Osteoblast (primary cell): Measurements from ENCODE around the gene BCAS3. TPM values are rescaled to one million over a fixed set of nuclear protein-coding genes. Genes with fewer than 3 reads are reported as not detected.

Source experiments
- DNase-seq: peaks from one replicate; pipeline ENCODE4 v3.0.0; 2011; ENCODE audit warnings: low spot score, mixed read lengths; ENCODE audit not compliant: insufficient read length; ENCODE audit errors: missing footprints
- H2AFZ ChIP-seq: 2 replicates; pipeline ENCODE4 v1.6.0; 2011; ENCODE audit warnings: mild to moderate bottlenecking, low read length
- H3K27ac ChIP-seq: 2 replicates; pipeline ENCODE4 v1.5.1; 2011; ENCODE audit warnings: mild to moderate bottlenecking, low read depth, low read length, moderate library complexity
- H3K27me3 ChIP-seq: 2 replicates; pipeline ENCODE4 v1.6.0; 2012; ENCODE audit warnings: mild to moderate bottlenecking, control low read depth, inconsistent platforms, low read length, moderate library complexity; ENCODE audit not compliant: insufficient read depth
- H3K36me3 ChIP-seq: 2 replicates; pipeline ENCODE4 v1.5.1; 2011; ENCODE audit warnings: mild to moderate bottlenecking, low read length, control low read depth, moderate library complexity; ENCODE audit not compliant: insufficient read depth
- H3K4me1 ChIP-seq: 2 replicates; pipeline ENCODE4 v1.5.1; 2011; ENCODE audit warnings: mild to moderate bottlenecking, low read length, control low read depth, moderate library complexity; ENCODE audit not compliant: insufficient read depth
- H3K4me2 ChIP-seq: 2 replicates; pipeline ENCODE4 v1.6.0; 2011; ENCODE audit warnings: mild to moderate bottlenecking, low read length; ENCODE audit not compliant: insufficient read depth
- H3K4me3 ChIP-seq: fragments of 200-600 bp; sonication (generic); 3 replicates; pipeline ENCODE4 v1.5.1; 2012; ENCODE audit warnings: mild to moderate bottlenecking, low read length, inconsistent platforms; ENCODE audit not compliant: insufficient read depth
- H3K79me2 ChIP-seq: 2 replicates; pipeline ENCODE4 v1.6.0; 2012; ENCODE audit warnings: mild to moderate bottlenecking, low read length, control low read depth, inconsistent platforms; ENCODE audit not compliant: insufficient read depth
- H3K9me3 ChIP-seq: 2 replicates; pipeline ENCODE4 v1.5.1; 2011; ENCODE audit warnings: low read depth, low read length, control low read depth
- H4K20me1 ChIP-seq: 2 replicates; pipeline ENCODE4 v1.6.0; 2012; ENCODE audit warnings: mild to moderate bottlenecking, low read length, control low read depth; ENCODE audit not compliant: insufficient read depth
- total RNA-seq: library from RNA; depleted of rRNA; stranded (reverse); fragments of >200 nt; gene quantifications from 2 replicates; pipeline ENCODE4 v1.2.3, GENCODE V29; 2012
- TF ChIP-seq, protein P1 (sequence below): IDR thresholded peaks from 2 replicates; pipeline ENCODE4 v1.5.1; 2011; ENCODE audit warnings: mild to moderate bottlenecking, low read depth, low read length, moderate library complexity; ENCODE audit errors: extremely low read depth

The BCAS3 gene
- total RNA-seq, 1 donor = 31.5 TPM

DNA sequence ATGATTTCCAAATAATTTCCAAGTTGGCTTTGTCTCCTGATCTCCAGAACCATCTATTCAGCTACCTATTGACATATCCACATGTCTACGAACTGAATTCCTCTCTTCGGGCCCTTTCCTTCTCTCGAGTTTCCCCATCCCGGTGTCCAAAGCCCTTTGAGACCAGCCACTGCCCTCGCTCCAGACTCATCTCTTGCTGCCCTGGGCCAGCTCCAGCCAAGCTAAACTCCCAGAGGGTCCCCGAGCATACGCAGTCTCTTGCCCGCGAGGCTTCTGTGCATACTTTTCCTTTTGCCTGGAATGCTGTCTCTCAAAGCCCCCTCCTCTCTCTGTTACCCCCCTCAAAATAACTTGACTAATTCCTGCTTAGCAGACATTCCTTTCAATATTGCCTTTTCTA lies 694.8 kb downstream of the BCAS3 start:
- no peak overlapping the region for H2AFZ ChIP-seq
- no peaks in the 10 kb centered on the region for H3K27me3 ChIP-seq
- H3K9me3 ChIP-seq = no peaks in the 10 kb centered on the region
- H3K79me2 ChIP-seq = no peaks in the 10 kb centered on the region
- no peaks in the 10 kb centered on the region for H3K36me3 ChIP-seq
- TF ChIP-seq, protein P1, sequence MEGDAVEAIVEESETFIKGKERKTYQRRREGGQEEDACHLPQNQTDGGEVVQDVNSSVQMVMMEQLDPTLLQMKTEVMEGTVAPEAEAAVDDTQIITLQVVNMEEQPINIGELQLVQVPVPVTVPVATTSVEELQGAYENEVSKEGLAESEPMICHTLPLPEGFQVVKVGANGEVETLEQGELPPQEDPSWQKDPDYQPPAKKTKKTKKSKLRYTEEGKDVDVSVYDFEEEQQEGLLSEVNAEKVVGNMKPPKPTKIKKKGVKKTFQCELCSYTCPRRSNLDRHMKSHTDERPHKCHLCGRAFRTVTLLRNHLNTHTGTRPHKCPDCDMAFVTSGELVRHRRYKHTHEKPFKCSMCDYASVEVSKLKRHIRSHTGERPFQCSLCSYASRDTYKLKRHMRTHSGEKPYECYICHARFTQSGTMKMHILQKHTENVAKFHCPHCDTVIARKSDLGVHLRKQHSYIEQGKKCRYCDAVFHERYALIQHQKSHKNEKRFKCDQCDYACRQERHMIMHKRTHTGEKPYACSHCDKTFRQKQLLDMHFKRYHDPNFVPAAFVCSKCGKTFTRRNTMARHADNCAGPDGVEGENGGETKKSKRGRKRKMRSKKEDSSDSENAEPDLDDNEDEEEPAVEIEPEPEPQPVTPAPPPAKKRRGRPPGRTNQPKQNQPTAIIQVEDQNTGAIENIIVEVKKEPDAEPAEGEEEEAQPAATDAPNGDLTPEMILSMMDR = no peak
- no peak overlapping the region for H3K4me3 ChIP-seq
- no peak overlapping the region for H3K27ac ChIP-seq
- no peaks in the 10 kb centered on the region for H3K4me1 ChIP-seq
- DNase-seq = no peak
- H3K4me2 ChIP-seq = no peak overlapping the region
- no peaks in the 10 kb centered on the region for H4K20me1 ChIP-seq

DNA sequence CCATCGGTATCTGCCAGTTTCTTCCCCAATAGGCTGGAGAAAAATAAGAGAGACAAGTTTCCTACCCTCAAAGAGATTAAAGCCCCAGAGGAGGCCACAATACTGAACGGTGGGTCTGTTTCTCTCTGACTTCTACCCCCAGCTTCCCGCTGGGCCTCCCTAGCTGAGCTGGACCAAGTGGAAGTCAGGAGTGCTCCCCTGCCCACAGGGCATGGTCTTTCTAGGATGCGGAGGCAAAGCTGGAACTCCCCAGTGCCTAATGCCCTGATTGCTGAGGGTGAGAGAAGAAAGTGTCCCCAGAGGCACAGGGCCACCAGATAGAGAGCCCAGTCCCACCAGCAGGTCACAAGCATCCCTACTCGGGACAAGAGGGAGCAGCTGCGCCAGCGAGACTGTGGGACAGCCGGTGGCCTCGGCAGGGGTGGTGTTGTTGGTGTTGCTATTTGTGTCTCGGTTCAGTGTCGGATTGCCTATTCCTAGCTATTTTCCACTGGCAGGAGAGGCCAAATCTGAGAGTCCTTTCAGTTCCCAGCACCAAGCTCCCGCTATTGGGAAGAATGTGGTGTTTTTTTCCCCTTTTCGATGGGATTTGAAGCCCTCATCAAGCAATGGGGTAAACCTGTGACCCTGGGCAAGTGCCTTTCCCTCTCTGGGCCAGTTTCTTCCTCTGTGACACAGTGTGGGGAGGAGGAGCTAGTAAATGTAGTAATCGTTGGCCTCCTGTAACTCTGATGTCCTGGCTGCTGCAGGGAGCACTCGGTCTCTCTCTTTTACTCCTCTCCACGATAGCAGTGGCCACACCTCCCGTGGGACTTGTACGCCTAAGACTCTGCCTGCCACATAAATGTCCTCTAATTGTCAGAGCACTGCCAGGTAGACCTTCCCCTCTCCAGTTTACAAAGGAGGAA lies 699.5 kb downstream of the BCAS3 start:
- Histone ChIP-seq H3K4me1 (no peaks in the 10 kb centered on the region), H3K27ac (no peak overlapping the region), H3K4me3 (no peak overlapping the region), H3K36me3 (no peaks in the 10 kb centered on the region), H3K79me2 (no peaks in the 10 kb centered on the region), H3K4me2 (no peak overlapping the region), H4K20me1 (no peaks in the 10 kb centered on the region), H2AFZ (no peak overlapping the region), H3K9me3 (no peaks in the 10 kb centered on the region), H3K27me3 (no peaks in the 10 kb centered on the region)
- TF ChIP-seq, protein P1 = no peak
- DNase-seq = peak; percentile 30

DNA sequence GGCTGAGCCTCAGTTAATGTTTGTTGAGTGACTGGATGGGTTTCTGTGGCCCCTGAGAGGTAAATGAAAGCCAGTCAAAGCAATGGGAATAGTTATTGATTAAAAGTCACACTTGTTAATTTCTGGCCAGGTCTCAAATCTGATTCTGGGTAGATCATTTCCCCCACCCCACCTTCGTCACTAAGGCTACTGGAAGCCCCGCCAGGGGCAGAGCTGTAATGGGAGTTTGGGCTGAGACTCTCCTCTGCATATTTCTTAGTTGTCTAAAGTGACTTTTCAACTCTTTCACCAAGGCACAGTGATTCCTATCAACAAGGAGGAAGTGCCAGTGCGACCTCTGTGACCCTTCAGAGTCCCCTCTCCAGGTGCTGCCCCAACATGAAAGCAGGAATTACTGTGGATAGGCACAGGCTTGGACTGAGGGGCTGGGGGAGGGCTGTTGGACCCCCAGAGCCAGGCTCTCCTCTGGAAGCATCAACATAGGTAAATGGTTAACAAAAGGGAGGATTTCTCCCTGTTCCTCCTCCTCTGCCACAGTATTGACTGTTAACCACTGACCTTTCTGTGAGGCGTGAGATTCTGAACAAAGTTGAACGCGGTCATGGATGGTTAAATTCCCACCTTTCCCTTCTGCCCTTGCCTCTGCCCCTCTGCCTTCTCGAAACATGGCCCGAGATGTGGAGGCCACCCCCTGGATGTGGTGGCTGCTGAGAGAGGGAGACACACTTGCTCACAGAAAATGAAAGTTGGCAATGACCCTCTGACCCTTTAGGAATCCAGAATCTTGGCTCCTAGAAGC lies 701.2 kb downstream of the BCAS3 start:
- no peak overlapping the region for H3K27ac ChIP-seq
- no peaks in the 10 kb centered on the region for H3K27me3 ChIP-seq
- H3K9me3 ChIP-seq = no peaks in the 10 kb centered on the region
- TF ChIP-seq, protein P1 = no peak
- H3K79me2 ChIP-seq = no peaks in the 10 kb centered on the region
- no peak overlapping the region for H3K4me3 ChIP-seq
- H3K4me2 ChIP-seq = no peak overlapping the region
- H3K36me3 ChIP-seq = no peaks in the 10 kb centered on the region
- H4K20me1 ChIP-seq = no peaks in the 10 kb centered on the region
- H3K4me1 ChIP-seq = no peaks in the 10 kb centered on the region
- peak; percentile 11 for DNase-seq
- H2AFZ ChIP-seq = no peak overlapping the region
